NCI-H524 treated with DMSO at 0.1 percent for 48 hours (cell line): ENCODE data around the gene ATP10B.
A peak's percentile ranks its signal among the peaks of the same experiment; 100 is the strongest.
"Not testable (repeated sequence)": the region's sequence is repeated elsewhere in the genome, so short reads cannot be mapped to it uniquely, and the experiment has no call there.

Experiments
- DNase-seq: peaks from one replicate; lab custom pipeline; 2025; lab: John Stamatoyannopoulos, UW

ATP10B gene

DNA sequence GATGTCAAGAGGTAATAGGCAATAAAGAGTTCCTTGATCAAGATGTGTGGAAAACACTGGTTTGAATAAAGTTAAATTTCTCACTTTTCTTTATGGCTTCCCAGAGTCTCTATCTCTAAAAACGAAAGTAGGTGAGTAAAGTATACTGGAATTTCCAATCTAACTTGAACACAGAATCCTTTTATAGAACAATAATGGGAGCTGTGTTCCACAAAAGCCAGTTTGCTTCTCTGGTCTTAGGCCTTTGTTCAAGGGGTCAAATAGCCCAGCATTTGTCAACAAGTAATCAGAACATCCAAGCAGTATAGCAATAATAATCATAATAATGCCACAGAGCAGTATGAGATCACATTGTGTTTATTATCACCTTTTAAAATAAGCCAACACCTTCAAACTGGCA is 20.2 kb downstream of the ATP10B start:
- no peak for DNase-seq

DNA sequence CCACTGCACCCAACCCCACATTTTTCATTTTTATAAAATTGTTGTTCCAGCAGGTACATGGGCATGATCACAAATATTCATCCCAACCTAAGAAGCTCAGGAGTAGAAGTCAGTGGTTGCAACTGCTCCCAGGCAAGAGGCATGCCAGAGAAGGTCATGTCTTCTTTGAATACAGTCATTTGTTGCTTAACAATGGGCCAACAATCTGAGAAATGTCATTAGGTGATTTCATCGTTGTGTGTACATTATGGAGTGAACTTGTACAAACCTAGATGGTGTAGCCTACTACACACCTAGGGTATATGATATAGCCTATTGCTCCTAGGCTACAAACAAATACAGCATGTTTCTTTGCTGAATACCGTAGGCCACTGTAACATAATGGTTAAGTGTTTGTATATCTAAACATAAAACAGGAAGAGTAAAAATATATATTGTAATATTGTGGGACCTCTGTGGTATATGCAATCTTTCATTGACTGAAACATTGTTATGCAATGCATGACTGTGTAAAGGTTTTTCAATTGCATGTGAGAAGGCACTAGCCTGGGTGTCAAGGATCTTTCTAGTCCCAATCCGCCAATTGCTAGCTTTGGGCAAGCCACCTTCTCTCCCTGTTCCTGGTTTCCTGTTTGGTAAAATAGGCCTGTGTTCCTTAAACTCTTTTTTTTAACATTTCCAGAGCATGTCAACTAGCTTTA is 27.6 kb downstream of the ATP10B start:
- no peak for DNase-seq

DNA sequence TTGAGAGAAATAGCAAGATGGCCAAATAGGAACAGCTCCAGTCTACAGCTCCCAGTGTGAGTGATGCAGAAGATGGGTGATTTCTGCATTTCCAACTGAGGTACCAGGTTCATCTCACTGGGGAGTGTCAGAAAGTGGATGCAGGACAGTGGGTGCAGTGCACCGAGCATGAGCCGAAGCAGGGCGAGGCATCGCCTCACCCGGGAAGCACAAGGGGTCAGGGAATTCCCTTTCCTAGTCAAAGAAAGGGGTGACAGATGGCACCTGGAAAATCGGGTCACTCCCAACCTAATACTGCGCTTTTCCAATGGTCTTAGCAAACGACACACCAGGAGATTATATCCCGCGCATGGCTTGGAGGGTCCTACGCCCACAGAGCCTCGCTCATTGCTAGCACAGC is 39.0 kb downstream of the ATP10B start:
- DNase-seq, result not testable (repeated sequence)

DNA sequence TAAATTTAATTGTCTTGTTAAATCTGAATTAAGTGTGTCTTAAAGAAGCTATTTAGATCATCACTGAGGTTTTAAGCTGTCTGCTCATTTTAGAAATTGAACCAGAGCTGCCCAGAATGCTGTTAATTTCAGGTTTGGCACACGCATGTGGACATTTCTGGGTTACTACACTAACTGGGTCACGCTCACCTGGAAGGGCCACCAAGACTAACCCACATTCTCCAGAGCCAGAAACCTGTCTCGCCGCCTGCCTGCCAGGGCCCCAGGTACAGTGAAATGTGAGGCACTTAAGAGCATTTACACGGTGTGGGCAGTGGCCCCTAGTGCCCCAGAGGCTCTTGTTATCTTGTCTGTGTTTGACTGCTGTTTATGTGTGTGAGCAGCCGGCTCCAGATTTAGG is 46.6 kb downstream of the ATP10B start:
- no peak for DNase-seq

DNA sequence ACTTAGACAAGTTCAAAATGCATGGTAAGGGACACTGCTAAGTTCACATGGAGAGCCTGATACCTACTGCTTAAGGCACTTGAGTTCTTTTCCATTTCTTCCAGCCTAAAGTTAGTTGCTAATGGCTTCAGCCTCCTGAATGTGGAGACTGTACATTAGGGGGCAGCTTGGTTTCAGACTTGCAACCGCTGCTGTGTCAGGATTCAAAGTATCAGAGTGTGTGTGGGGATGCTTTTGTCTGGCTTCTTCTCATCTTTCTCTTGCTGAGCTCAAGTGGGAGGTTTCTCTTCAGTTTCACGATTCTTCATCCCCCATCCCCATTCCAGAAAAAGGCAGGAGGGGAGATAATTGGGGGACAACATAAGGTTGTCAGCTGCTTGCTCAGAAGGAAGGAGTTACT is 49.4 kb downstream of the ATP10B start:
- DNase-seq, result no peak

DNA sequence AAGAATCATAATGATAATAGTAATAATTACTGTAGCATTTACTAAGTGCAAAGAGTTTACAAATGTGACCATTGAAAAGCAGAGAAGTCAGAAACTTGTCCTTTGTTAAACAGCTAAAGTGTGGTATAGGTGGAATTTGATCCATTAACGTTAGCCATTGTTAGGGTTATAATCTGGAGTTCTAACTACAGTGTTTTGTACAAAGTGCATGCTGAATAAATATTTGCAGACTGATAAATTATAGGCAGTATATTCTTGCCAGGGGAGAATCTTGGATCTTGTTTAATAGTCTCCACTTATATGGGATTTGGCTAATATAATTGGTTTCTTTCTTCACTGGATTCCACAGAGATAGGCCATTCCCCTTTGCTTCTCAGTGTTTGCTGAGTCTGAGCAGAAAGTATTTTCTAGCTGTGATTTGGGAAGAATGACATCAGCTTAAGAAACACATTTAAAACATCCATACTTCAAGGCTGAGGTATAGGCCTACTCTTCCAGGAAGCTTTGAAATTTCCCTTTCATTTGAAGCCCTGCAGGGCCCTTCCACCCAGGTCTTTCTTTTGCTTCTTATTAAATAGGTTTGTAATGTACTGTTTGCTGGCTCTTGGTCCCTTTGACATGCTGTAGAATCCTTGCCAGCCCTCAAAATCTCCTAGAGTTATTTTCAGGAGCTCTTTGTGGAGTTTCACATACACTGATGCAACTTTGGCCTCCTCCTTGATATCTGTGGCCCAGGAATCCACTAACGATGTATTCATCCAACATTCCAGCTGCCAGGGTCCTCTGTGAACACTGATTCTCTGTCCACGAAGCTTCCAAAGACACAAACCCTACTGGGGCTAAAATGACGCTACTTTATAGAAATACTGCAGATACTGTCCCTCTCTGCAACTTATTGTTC is 51.4 kb downstream of the ATP10B start:
- DNase-seq, result no peak

DNA sequence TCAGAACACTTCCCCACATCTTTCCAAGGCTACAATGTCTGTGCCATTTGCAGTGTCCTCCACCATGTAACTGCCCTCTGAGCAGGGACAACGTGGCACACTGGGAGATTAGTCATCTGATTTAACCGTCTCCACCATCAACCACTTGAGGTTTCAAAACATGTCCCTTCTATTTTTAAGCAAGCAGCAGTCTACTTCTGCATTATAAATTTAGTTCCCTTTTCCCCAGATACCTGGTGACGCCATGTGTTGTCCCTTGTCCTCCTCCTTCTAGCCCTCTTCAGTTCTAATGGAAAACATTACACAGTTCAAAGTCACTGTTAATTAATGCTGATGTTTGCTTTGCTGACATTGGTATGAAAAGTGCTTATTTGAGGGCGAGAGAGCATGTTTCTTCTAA is 52.8 kb downstream of the ATP10B start:
- no peak for DNase-seq

DNA sequence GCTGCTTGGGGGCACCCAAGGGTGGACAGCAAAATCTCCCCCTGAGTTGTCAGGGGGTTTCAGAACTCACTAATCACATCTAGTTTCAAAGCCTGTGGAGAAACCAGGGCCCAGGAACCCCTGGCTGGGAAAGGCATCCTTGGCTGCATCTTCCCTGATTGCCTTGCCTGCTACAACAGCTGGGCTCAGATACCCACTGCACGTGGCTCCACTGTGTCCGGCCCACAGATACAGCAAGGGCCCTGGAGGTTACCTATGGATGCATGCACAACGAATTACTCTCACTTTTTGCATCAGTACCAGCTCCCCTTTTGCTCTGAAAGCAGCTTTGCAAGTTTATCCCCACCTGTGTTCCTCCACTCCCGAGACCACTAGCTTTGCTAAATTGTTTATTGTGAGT is 55.0 kb downstream of the ATP10B start:
- no peak for DNase-seq

DNA sequence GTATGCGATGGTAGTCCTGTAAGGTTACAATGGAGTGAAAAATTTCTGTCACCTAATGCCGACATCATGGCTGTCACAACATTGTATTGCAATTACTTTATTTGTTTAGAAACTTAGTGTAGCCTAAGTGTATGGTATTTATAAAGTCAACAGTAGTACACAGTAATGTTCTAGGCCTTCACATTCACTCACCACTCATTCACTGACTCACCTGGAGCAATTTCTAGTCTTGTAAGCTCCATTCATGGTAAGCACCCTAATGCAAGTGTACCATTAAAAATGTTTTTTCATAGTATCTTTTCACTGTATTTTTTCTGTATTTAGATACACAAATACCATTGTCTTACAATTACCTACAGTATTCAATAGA is 58.5 kb downstream of the ATP10B start:
- DNase-seq, result no peak

DNA sequence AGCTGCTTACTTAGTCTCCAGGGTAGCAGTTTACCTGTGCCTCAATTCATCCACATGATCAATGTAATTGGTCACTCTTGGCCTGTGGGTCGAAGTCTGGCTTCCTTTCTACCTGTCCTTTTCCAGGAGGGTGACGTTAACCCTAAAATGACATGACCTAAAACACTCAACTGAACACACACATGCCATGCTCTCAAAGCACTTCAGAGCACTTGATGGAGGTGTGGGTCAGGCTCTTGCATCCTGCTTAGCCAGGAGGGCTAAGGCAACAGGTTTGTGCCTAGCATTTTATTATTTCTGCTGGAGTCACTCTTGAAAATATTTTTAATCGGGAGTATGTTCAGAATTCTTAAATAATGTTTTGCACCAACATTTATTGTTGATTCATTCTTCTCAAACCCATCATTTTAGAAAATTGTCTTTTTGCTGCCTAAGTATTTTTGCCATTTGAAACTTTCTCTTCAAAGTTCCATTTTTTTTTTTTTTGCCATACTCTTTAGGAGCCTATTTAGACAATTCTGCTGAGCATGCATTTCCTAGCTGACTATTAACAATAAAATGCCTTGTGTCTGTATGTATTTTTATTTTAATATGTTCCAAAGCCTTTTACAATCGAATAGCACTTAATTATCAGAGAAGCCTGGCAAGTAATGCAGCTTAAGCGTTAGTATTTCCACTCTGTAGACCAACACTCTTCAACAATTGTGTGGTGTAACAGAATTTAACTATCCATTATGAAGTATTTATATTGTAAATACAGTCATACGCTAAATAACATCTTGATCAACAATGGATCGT is 59.1 kb downstream of the ATP10B start:
- no peak for DNase-seq

DNA sequence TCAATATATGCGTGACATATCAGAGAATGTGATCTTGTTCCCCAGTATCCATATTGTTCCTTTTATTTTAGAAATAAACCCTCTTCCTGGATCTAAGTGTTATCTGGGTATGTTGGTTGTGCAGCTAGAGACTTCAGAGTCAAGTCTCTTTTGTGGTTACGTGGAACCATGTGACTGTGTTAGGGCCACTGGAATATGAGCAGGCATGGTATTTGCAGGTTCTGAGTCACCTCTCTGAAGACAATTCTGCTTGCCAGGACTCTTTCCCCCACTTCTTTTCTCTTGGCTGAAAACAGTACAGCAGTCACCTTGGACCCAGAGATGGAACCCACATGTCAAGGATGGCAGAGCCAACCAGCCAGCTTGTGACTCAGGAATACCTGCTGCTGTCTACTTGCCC is 59.7 kb downstream of the ATP10B start:
- no peak for DNase-seq

DNA sequence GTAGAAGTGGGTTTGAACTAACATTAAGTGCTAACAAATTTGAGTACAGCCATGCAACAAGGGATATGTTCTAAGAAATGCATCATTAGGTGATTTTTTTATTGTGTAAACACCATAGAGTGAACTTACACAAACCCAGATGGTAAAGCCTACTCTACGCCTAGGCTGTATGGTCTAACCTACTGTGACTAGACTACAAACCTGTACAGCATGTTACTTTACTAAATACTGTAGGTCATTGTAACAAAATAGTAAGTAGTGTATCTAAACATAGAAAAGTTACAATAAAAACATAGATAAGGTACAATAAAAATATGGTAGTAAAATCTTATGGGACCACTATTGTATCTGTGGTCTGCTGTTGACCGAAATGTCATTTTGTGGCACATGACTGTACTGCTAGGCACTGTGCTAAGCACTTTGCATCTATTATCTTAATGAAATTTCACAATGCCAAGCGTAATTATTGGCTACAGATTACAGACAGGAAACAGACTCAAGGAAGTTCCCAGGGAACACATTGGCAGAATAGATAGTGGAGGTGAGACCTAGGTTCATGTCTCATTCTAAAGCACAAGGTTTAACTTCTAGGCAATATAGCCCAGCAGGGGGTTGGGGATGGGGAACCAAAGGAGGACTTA is 62.7 kb downstream of the ATP10B start:
- DNase-seq, result no peak

DNA sequence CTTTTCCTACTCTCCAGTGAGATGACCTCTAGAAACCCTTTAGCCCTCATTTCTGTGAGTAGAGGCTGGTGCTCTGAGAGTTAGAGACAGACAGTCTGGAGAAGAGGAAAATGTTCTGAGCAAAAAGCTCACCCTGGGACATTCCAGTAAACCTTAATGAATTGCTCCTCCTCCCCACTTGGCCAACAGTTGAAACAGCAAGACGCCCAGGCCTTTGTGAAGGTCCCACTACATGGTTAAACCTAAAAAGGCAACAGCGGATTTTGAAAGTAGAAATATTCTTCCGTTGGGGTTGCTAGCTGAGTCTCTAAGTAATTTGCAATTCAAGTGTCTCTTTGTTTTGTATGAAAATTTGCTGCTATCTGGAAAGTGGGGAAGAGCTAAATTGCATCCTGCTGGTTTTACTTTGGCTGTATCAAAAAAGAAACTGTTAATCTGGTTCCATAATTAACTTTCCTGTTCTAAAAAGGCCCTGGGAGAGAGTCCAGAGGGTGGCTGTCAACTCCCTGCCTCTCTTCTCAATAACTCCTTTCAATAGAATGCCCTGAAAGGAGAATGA is 63.8 kb downstream of the ATP10B start:
- no peak for DNase-seq

DNA sequence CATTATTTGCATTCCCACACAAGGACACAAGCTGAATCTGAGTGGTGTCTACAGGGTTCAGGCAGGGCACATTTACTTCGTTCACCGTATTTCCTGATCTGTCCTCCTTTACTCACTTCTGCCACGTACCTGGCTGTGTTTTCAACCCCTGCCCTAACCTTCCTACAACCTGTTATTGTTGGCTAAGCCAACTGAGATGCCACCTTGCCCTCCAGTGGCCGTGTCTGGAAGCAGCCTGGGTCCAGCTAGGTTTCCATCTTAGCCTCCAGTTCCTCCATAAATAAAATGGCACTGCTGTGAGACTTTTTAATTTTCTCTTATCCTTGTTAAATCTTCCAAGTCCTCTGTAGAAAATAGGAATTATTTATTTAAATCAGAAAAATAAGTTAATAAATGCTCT is 64.8 kb downstream of the ATP10B start:
- no peak for DNase-seq

DNA sequence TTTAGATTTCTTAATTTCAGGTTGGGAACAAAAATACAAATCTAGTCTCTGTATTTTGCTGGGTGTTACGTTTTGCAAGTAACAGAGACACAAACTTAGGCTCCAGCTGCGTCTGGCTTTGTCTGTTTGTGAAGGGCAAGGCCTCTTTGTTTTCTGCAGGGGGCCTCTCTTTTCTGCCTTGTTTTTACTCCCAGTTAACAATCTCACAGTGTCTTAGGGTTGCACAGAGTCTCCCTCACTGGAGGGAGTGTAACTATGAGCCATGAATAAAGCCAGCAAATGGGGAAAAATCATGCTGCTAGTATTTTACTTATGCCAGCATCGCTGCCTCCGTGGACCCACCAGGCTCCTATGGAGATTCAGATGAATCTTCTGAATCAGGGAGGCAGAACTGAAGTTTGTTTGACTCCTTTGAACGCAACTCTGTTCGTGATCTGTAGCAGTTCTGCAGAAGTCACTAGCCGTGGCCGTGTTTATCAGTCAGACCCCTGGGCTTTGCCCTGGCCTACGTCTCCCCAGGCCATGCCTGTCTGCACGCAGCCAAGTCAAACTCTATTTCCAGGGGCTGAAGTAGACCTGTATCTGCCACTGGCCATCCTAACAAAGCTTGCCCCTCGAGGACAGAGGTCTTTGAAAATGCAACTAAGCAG is 77.2 kb downstream of the ATP10B start:
- no peak for DNase-seq

DNA sequence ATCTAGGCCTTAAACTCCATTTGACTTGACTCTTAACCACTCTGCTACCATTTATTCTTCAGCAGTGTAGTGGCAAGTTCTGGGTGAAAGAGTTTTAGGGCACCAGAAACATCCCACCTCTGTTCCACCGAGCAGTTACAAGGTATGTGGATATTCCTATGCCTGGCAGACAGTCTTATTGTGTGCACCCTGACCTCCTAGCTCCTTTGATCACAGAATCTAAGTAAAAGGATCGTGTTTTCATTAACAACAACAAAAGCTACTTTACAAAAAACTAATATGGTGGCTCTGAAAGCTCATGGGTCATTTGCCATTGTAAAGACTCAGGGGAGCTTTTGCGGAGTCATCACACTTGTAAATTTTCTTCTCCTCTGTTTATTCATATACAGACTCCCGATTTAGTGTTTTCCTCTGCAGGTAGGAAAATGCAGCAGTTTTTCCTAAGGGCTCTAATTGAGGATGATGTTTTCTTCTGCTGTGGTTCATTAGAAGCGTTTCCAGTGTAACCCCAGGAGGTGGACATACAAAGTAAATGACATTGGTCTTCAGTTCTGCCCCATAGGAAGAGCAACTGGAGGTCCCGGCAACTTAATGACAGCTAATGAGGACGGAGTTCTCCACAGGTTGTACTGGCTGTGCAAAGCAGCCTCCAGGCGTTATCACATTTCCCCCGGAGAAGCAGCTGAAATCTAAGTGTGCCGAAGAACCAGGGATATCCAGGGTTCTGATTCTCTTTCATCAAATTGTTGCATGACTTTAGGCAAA is 78.2 kb downstream of the ATP10B start:
- no peak for DNase-seq

DNA sequence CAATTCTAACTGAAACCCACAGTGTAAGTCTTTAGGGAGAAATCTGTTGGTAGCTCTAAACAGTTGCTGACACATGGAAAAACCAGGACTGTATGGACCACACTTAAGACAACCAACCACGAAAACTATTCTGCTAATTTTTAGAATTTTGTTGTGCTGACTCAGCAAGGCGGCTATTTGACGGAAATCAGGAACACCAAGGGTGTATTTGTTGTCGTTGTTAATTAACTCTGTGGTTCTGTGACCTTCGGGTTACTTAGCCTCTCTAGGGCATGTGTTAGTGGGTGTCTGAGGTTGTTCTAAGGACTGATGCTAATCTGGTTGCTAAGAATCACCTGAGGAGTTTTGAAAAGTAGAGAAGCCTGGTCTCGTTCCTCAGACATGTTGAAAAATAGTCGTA is 79.2 kb downstream of the ATP10B start:
- DNase-seq, result no peak

DNA sequence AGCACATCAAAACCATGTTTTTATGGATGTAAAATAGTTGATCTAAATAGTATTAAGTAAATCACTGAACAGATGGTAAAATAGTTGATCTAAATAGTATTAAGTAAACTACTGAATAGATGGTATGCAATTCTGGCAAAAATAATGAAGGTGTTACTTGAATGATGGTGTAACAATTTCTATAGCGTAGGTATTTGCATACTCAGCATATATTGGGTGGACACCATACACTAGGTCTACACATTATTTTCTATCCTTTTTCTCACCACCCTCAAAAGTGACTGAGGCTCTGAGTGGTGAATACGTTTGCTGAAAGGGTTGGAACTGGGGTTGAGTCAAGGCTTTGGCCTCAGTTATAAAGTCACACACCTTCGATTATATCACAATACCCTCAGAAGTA is 81.3 kb downstream of the ATP10B start:
- no peak for DNase-seq

DNA sequence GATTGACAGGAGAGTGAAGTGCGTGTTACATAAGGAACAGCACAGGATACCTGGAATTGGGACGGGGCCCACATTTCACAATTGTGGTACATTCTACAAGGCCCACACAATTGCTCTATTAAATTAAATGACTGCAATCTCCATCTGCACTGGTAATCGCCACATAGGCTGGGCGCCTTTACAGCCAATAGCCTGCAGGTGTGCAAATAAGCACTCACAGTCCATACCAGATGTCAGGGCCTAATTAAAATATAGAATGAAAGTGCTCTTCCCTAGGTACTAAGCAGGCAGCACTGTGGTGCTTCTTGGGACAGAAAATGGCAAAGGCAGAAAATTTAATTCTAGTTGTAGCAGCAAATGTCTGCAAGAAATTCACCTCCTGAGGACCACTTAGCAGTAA is 82.7 kb downstream of the ATP10B start:
- DNase-seq, result peak; percentile 80

DNA sequence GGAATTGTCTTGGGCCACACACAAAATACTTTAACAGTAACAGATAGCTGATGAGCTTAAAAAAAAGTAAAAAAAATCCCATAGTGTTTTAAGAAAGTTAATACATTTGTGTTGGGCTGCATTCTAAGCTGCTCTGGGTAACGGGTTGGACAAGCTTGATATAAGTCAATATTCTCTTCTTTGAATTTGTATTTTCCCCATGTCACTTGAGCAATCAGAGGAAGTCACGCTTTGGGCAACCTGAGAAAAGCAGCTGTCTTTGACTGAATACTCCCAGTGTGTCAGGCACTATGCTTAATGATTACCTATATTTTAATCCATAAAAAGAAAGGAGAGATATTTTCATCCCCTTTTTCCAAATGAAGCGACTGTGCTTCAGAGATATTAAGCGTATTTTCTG is 84.9 kb downstream of the ATP10B start:
- DNase-seq, result no peak

DNA sequence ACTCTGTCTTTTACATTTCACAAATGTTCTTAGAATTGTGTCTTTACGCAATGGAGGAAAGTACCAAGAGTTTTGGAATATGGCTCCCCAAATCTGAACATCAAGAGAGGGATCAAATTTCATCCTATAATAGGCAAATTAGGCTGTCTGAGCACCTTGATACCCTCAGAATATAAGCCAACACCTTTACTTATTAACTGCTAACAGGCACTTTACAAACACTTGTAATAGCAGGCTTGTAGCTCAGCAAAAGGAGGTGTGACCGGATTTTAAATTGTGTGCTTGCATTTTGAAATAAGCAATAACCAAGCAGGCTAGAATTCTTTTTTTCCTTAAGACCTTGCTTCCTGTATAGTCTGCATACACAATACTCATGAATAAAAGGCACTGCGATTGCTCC is 92.0 kb downstream of the ATP10B start:
- no peak for DNase-seq
